GM12878 (cell line): ENCODE measurements around the gene CHRNG. TPM values are rescaled to one million over a fixed set of nuclear protein-coding genes. Genes with fewer than 3 reads are reported as not detected.

Source experiments
- ASH2L ChIP-seq: fragments of 300-600, 200-600 bp; sonication (generic); IDR thresholded peaks from 2 replicates; pipeline ENCODE4 v1.6.1; 2017; ENCODE audit warnings: low read depth, mild to moderate bottlenecking, borderline replicate concordance
- BCL3 ChIP-seq: IDR thresholded peaks from 2 replicates; pipeline ENCODE4 v1.6.1; 2011; ENCODE audit warnings: borderline replicate concordance, low read depth, mild to moderate bottlenecking, moderate library complexity, low read length; ENCODE audit not compliant: insufficient read depth, poor library complexity, severe bottlenecking
- E2F8 ChIP-seq: fragments of 450-650 bp; IDR thresholded peaks from 2 replicates; pipeline ENCODE4 v1.6.1; 2018; ENCODE audit warnings: mild to moderate bottlenecking, low read depth, moderate library complexity; ENCODE audit not compliant: partially characterized antibody
- RAD51 ChIP-seq: fragments of 450-650 bp; IDR thresholded peaks from 2 replicates; pipeline ENCODE4 v1.6.1; 2016; ENCODE audit warnings: moderate library complexity, mild to moderate bottlenecking, inconsistent platforms
- SIN3A ChIP-seq: IDR thresholded peaks from 2 replicates; pipeline ENCODE4 v1.6.1; 2012; ENCODE audit warnings: low read depth, low read length, improper control_type of control experiment
- USF2 ChIP-seq: IDR thresholded peaks from 2 replicates; pipeline ENCODE4 v1.6.1; 2011; ENCODE audit warnings: low read depth, low read length, improper control_type of control experiment, borderline replicate concordance
- polyA plus RNA-seq, 11 experiments: library from polyadenylated mRNA; depleted of rRNA in 4 of 11; unstranded in 6 of 11; stranded (reverse) in 5 of 11; fragments of >200 nt; fragmentation: Nextera tagmentation in 4 of 11; fragmentation: Illumina TruSeq in 1 of 11; extraction: Ambion mirVana in 4 of 11; extraction: Trizol in 1 of 11; gene quantifications; 1 replicate in 1 of 11; 2 replicates in 10 of 11; pipeline versions ENCODE4 v1.2.1 to v1.2.3, GENCODE V29; 2011 to 2016; ENCODE audit warnings: inconsistent platforms in 2 of 11, missing spikeins in 2 of 11, low read depth in 1 of 11
- total RNA-seq, 4 experiments: library from RNA; depleted of rRNA in 3 of 4; stranded (reverse); fragments of >200 nt in 3 of 4; fragmentation: Illumina TruSeq in 1 of 4; extraction: Trizol in 1 of 4; gene quantifications; 2 replicates each; pipeline versions ENCODE4 v1.2.1 to v1.2.3, GENCODE V29; 2013 to 2021

The CHRNG gene
- total and polyA plus RNA-seq, 10 of the 15 experiments (the other 5 are each of a cell fraction or from before 2014, with no cell fraction given): 0.17 TPM; not detected in 9

GRCh38 chr2:232562515-232563151, 23.1 kb downstream of the CHRNG start (continued):
- TF ChIP-seq USF2 (peak; percentile 24; the same call in 1 of the 2 replicates), RAD51 (peak; percentile 61; the same call in 1 of the 2 replicates), SIN3A (no peak), E2F8 (no peak), BCL3 (no peak), ASH2L (no peak)
